Measurements from ENCODE around the gene DBX2.

DBX2 gene

DNA sequence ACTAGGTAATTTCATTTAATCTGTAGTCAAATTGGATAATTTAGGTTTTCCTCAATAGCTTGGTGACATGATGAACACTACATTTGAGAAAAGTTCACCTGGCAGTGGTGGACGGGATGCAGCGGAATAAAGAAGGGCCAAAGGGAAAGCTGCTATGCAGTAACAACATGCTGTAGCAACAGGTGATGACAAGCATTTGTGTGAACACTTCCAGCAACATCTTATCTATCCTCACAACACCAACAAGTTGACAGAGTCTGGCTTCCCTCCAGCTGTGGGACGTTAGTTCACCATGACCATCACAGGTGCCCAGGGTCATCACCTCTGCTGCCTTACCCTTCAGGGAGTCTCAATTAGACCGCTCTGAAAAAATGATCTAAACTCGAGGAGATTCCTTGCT lies 8.3 kb downstream of the DBX2 start:
- TF ChIP-seq, protein P1, sequence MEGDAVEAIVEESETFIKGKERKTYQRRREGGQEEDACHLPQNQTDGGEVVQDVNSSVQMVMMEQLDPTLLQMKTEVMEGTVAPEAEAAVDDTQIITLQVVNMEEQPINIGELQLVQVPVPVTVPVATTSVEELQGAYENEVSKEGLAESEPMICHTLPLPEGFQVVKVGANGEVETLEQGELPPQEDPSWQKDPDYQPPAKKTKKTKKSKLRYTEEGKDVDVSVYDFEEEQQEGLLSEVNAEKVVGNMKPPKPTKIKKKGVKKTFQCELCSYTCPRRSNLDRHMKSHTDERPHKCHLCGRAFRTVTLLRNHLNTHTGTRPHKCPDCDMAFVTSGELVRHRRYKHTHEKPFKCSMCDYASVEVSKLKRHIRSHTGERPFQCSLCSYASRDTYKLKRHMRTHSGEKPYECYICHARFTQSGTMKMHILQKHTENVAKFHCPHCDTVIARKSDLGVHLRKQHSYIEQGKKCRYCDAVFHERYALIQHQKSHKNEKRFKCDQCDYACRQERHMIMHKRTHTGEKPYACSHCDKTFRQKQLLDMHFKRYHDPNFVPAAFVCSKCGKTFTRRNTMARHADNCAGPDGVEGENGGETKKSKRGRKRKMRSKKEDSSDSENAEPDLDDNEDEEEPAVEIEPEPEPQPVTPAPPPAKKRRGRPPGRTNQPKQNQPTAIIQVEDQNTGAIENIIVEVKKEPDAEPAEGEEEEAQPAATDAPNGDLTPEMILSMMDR (IDR thresholded peaks at IDR 0.05) = no peak
- no peaks in the 10 kb centered on the region for H3K27me3 ChIP-seq (ENCODE audit: control insufficient read depth, insufficient read depth, low read length)
- no peak overlapping the region for H3K4me2 ChIP-seq (ENCODE audit: low read length)
- H3K9ac ChIP-seq = no peak overlapping the region
- no peaks in the 10 kb centered on the region for H3K9me3 ChIP-seq (ENCODE audit: control insufficient read depth, low read length)
- H3K79me2 ChIP-seq = no peaks in the 10 kb centered on the region
- H3K4me1 ChIP-seq = no peaks in the 10 kb centered on the region
- H3K36me3 ChIP-seq (ENCODE audit: control insufficient read depth, insufficient read depth, low read length) = no peaks in the 10 kb centered on the region
- no peak overlapping the region for H2AFZ ChIP-seq
- H3K27ac ChIP-seq = no peak overlapping the region
- H3K4me3 ChIP-seq (ENCODE audit: low read depth, low read length) = no peak overlapping the region

DNA sequence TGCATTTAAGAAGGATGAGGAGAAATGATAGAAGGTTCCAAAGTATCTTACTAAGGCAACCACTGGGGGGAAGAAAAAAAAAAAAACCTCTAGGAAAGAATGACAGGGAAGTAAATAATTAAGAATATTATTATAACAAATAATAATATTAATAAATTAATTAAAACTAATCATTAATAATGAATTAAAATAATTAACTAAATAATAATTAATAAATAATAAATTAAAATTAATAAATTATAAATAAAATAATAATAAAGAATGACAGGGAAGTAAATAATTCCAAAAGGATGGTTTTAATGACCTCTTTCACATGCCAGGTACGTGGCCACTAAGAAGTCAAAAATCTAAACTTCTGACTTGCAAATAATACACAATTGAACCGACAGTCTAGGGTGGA lies 9.9 kb downstream of the DBX2 start:
- H3K9ac ChIP-seq = no peak overlapping the region
- H3K9me3 ChIP-seq (ENCODE audit: control insufficient read depth, low read length) = no peaks in the 10 kb centered on the region
- H3K4me1 ChIP-seq = no peaks in the 10 kb centered on the region
- H3K79me2 ChIP-seq = no peaks in the 10 kb centered on the region
- H3K27ac ChIP-seq = no peak overlapping the region
- no peak overlapping the region for H2AFZ ChIP-seq
- H3K4me2 ChIP-seq (ENCODE audit: low read length) = no peak overlapping the region
- no peak overlapping the region for H3K4me3 ChIP-seq (ENCODE audit: low read depth, low read length)
- H3K27me3 ChIP-seq (ENCODE audit: control insufficient read depth, insufficient read depth, low read length) = no peaks in the 10 kb centered on the region
- TF ChIP-seq, protein P1 (IDR thresholded peaks at IDR 0.05) = no peak
- no peaks in the 10 kb centered on the region for H3K36me3 ChIP-seq (ENCODE audit: control insufficient read depth, insufficient read depth, low read length)

- Histone ChIP-seq H3K4me1 (no peaks in the 10 kb centered on the region), H3K9me3 (ENCODE audit: control insufficient read depth, low read length) (no peaks in the 10 kb centered on the region)
- TF ChIP-seq, protein P1 (IDR thresholded peaks at IDR 0.05) = no peak
These were observed 11.1 kb downstream of the DBX2 start for GRCh38 chr12:45039757-45040156.

DNA sequence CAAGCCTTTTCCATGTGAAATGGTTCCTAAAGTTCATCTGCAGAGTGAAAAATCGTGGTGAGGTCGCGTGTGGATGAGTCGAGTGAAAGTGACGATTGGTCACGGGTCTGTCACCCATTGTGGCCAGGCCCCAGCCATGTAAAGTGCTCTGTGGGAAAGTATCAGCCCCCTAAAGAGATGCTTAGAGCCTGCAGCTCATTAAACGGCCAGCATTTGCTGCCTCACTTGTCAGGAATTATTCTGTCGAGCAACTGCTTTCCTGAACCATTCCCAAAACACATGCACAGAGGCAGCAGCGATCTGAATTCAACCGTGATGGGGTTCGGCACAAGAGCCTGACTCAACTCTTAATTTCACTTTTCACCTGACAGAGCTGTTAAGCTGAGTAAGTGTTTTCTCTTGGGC lies 16.0 kb downstream of the DBX2 start:
- Histone ChIP-seq H3K4me2 (ENCODE audit: low read length) (peak overlapping the region; percentile 21), H3K4me1 (no peaks in the 10 kb centered on the region), H3K79me2 (no peaks in the 10 kb centered on the region), H3K27me3 (ENCODE audit: control insufficient read depth, insufficient read depth, low read length) (no peaks in the 10 kb centered on the region), H3K9ac (no peak overlapping the region), H3K4me3 (ENCODE audit: low read depth, low read length) (no peak overlapping the region), H3K27ac (no peak overlapping the region), H3K9me3 (ENCODE audit: control insufficient read depth, low read length) (no peaks in the 10 kb centered on the region), H3K36me3 (ENCODE audit: control insufficient read depth, insufficient read depth, low read length) (no peaks in the 10 kb centered on the region), H2AFZ (peak overlapping the region; percentile 29)
- TF ChIP-seq, protein P1 (IDR thresholded peaks at IDR 0.05) = no peak

More at GRCh38 chr12:45039757-45040156, 11.1 kb downstream of the DBX2 start:
- H3K4me3 ChIP-seq (ENCODE audit: low read depth, low read length) = no peak overlapping the region
- H3K27ac ChIP-seq = no peak overlapping the region
- H3K4me2 ChIP-seq (ENCODE audit: low read length) = no peak overlapping the region
- no peaks in the 10 kb centered on the region for H3K27me3 ChIP-seq (ENCODE audit: control insufficient read depth, insufficient read depth, low read length)
- H3K36me3 ChIP-seq (ENCODE audit: control insufficient read depth, insufficient read depth, low read length) = no peaks in the 10 kb centered on the region
- H2AFZ ChIP-seq = no peak overlapping the region
- H3K9ac ChIP-seq = no peak overlapping the region
- H3K79me2 ChIP-seq = no peaks in the 10 kb centered on the region

- H3K9ac ChIP-seq = no peak overlapping the region
- TF ChIP-seq, protein P1 (IDR thresholded peaks at IDR 0.05) = no peak
These were observed 33.0 kb downstream of the DBX2 start for GRCh38 chr12:45017916-45018315.

More at GRCh38 chr12:45017916-45018315, 33.0 kb downstream of the DBX2 start:
- H3K4me2 ChIP-seq (ENCODE audit: low read length) = no peak overlapping the region
- H3K4me1 ChIP-seq = no peaks in the 10 kb centered on the region
- no peaks in the 10 kb centered on the region for H3K9me3 ChIP-seq (ENCODE audit: control insufficient read depth, low read length)
- H3K79me2 ChIP-seq = no peaks in the 10 kb centered on the region
- H3K27ac ChIP-seq = no peak overlapping the region
- no peak overlapping the region for H3K4me3 ChIP-seq (ENCODE audit: low read depth, low read length)
- H3K36me3 ChIP-seq (ENCODE audit: control insufficient read depth, insufficient read depth, low read length) = no peaks in the 10 kb centered on the region
- no peak overlapping the region for H2AFZ ChIP-seq
- no peaks in the 10 kb centered on the region for H3K27me3 ChIP-seq (ENCODE audit: control insufficient read depth, insufficient read depth, low read length)

Data from parathyroid adenoma (tissue), 2 donors.